HCT116 (cell line): ENCODE results near the gene FGL2. TPM values are rescaled to one million over a fixed set of nuclear protein-coding genes. Genes with fewer than 3 reads are reported as not detected.

ENCODE experiments used
- ATAC-seq: fragments of 200-7000 bp; cut with Tn5 transposase; 2 replicates; pipeline ENCODE4 v1.9.1; 2020; ENCODE audit warnings: mild to moderate bottlenecking, moderate library complexity
- BruUV-seq: library from RNA; stranded (reverse); fragments of 400-500 nt; replicated peaks from 2 replicates; lab custom pipeline; 2021; lab: Mats Ljungman, UMichigan
- CTCF ChIA-PET: fragments of 300-600 bp; sonication (Branson Sonifier 250); formaldehyde crosslinking; loops from one replicate; lab custom pipeline; 2021; ENCODE audit warnings: antibody characterized with exemption; lab: Charles Lee
- POLR2A ChIA-PET: fragments of 300-600, 350-600 bp; sonication (Branson Sonifier 250); formaldehyde crosslinking; loops from one replicate; lab custom pipeline; 2021; ENCODE audit warnings: antibody characterized with exemption; lab: Charles Lee
- RAD21 ChIA-PET, 2 experiments: fragments of 300-600 bp; sonication (Branson Sonifier 250); formaldehyde crosslinking; loops; one replicate each; lab custom pipeline; 2023; ENCODE audit warnings: low total read pairs in 2 of 2; ENCODE audit not compliant: uncharacterized antibody in 2 of 2, unreplicated experiment in 2 of 2, low non-redundant PET in 1 of 2; lab: Charles Lee
- DNase-seq: peaks from one replicate; pipeline ENCODE4 v3.0.0-alpha.2; 2010; ENCODE audit warnings: low read depth, low spot score
- H2AFZ ChIP-seq: fragments of 200-600 bp; shearing (Covaris generic), sonication (generic); 2 replicates; pipeline ENCODE4 v1.6.1; 2017; ENCODE audit warnings: low read depth, mixed run types, mixed read lengths, antibody characterized with exemption, low read length; ENCODE audit not compliant: poor library complexity, severe bottlenecking
- H3K27ac ChIP-seq: 2 replicates; pipeline ENCODE4 v1.5.1; 2012; ENCODE audit warnings: low read depth, low read length
- H3K27me3 ChIP-seq: fragments of 200-600 bp; sonication (generic); 2 replicates; pipeline ENCODE4 v1.6.1; 2016; ENCODE audit warnings: mixed run types, low read length, mixed read lengths; ENCODE audit not compliant: insufficient read depth
- H3K36me3 ChIP-seq, 2 experiments: fragments of 200-500 bp in 1 of 2; fragments of 200-600 bp in 1 of 2; sonication (Bioruptor generic) in 1 of 2; sonication (generic) in 1 of 2; 2 replicates each; pipeline versions ENCODE4 v1.5.1 to v1.6.1; 2014 to 2016; ENCODE audit warnings: low read length in 2 of 2, inconsistent platforms in 1 of 2, mixed read lengths in 1 of 2, mixed run types in 1 of 2; ENCODE audit not compliant: insufficient read depth in 2 of 2, control insufficient read depth in 1 of 2
- H3K4me1 ChIP-seq, 2 experiments: fragments of 200-600 bp in 1 of 2; sonication (generic) in 1 of 2; 2 replicates each; pipeline versions ENCODE4 v1.5.1 to v1.6.1; 2012 to 2017; ENCODE audit warnings: low read length in 2 of 2, inconsistent platforms in 1 of 2, mild to moderate bottlenecking in 1 of 2, mixed read lengths in 1 of 2, mixed run types in 1 of 2, moderate library complexity in 1 of 2; ENCODE audit not compliant: insufficient read depth in 2 of 2, control insufficient read depth in 1 of 2
- H3K4me2 ChIP-seq: fragments of 200-600 bp; sonication (generic); 2 replicates; pipeline ENCODE4 v1.6.1; 2017; ENCODE audit warnings: mixed run types, low read length, mixed read lengths
- H3K4me3 ChIP-seq, 2 experiments: fragments of 200-600 bp in 1 of 2; sonication (generic) in 1 of 2; replicated peaks in 1 of 2; 2 replicates each; pipeline ENCODE4 v1.5.1; 2011 to 2016; ENCODE audit warnings: low read length in 2 of 2, control low read depth in 1 of 2, low read depth in 1 of 2, mild to moderate bottlenecking in 1 of 2, mixed read lengths in 1 of 2, mixed run types in 1 of 2
- H3K79me2 ChIP-seq: fragments of 200-600 bp; sonication (generic); 2 replicates; pipeline ENCODE4 v1.6.1; 2017; ENCODE audit warnings: mild to moderate bottlenecking, mixed run types, low read length, moderate library complexity, mixed read lengths; ENCODE audit not compliant: insufficient read depth
- H3K9ac ChIP-seq: fragments of 200-600 bp; sonication (generic); 2 replicates; pipeline ENCODE4 v1.6.1; 2016; ENCODE audit warnings: low read length, mixed read lengths
- H3K9me2 ChIP-seq: fragments of 200-600 bp; sonication (generic), shearing (Covaris generic); 2 replicates; pipeline ENCODE4 v1.6.1; 2017; ENCODE audit warnings: mixed run types, mild to moderate bottlenecking, moderate library complexity; ENCODE audit not compliant: insufficient read depth
- H3K9me3 ChIP-seq, 2 experiments: fragments of 200-500 bp in 1 of 2; fragments of 200-600 bp in 1 of 2; sonication (Bioruptor generic) in 1 of 2; sonication (generic) in 1 of 2; 2 replicates each; pipeline ENCODE4 v1.6.1; 2014 to 2017; ENCODE audit warnings: low read length in 2 of 2, mixed read lengths in 2 of 2, inconsistent platforms in 1 of 2, low read depth in 1 of 2, mild to moderate bottlenecking in 1 of 2, mixed run types in 1 of 2, moderate library complexity in 1 of 2; ENCODE audit not compliant: control insufficient read depth in 1 of 2, insufficient read depth in 1 of 2
- H4K20me1 ChIP-seq: fragments of 200-600 bp; sonication (generic), shearing (Covaris generic); 2 replicates; pipeline ENCODE4 v1.6.1; 2017; ENCODE audit warnings: mixed run types, mild to moderate bottlenecking, moderate library complexity; ENCODE audit not compliant: insufficient read depth
- CEBPB ChIP-seq: IDR thresholded peaks from 2 replicates; pipeline ENCODE4 v1.6.1; 2012; ENCODE audit warnings: low read depth
- EZH2phosphoT487 ChIP-seq: fragments of 200-600 bp; IDR thresholded peaks from 2 replicates; pipeline ENCODE4 v1.6.1; 2018; ENCODE audit warnings: antibody characterized with exemption, borderline replicate concordance
- JUND ChIP-seq: IDR thresholded peaks from 2 replicates; pipeline ENCODE4 v1.6.1; 2012
- SP1 ChIP-seq: IDR thresholded peaks from 2 replicates; pipeline ENCODE4 v1.6.1; 2012; ENCODE audit warnings: low read depth
- TCF7L2 ChIP-seq: IDR thresholded peaks from 2 replicates; pipeline ENCODE4 v1.7.0; 2011; ENCODE audit warnings: borderline replicate concordance, inconsistent platforms; ENCODE audit not compliant: insufficient read depth, insufficient read length; ENCODE audit errors: extremely low read depth
- ZNF274 ChIP-seq: fragments of 200-500 bp; sonication (Bioruptor generic); IDR thresholded peaks from 2 replicates; pipeline ENCODE4 v1.6.1; 2014; ENCODE audit warnings: mild to moderate bottlenecking, low read depth, low read length, inconsistent platforms
- intact Hi-C: fragments of 100-400 bp; cut with micrococcal nuclease; formaldehyde crosslinking; loops from 2 replicates; pipeline ENCODE4 v1.10.0; 2022
- total RNA-seq: library from RNA; stranded (reverse); gene quantifications from one replicate; pipeline ENCODE4 v1.2.1, GENCODE V29; 2021; ENCODE audit not compliant: unreplicated experiment
- TF ChIP-seq, protein P1 (sequence below): IDR thresholded peaks from 2 replicates; pipeline ENCODE4 v1.6.1; 2012; ENCODE audit warnings: low read depth
- TF ChIP-seq, protein P2 (sequence below): IDR thresholded peaks from 2 replicates; pipeline ENCODE4 v1.6.1; 2011; ENCODE audit warnings: mild to moderate bottlenecking, low read length, moderate library complexity; ENCODE audit not compliant: insufficient replicate concordance; ENCODE audit errors: extremely low read depth
- TF ChIP-seq, protein P3 (sequence below): IDR thresholded peaks from 2 replicates; pipeline ENCODE4 v1.6.1; 2012
- TF ChIP-seq, protein P4 (sequence below): IDR thresholded peaks from 2 replicates; pipeline ENCODE4 v1.6.1; 2012

FGL2 gene
- total RNA-seq, 1 experiment from 2014 or later: not detected

DNA sequence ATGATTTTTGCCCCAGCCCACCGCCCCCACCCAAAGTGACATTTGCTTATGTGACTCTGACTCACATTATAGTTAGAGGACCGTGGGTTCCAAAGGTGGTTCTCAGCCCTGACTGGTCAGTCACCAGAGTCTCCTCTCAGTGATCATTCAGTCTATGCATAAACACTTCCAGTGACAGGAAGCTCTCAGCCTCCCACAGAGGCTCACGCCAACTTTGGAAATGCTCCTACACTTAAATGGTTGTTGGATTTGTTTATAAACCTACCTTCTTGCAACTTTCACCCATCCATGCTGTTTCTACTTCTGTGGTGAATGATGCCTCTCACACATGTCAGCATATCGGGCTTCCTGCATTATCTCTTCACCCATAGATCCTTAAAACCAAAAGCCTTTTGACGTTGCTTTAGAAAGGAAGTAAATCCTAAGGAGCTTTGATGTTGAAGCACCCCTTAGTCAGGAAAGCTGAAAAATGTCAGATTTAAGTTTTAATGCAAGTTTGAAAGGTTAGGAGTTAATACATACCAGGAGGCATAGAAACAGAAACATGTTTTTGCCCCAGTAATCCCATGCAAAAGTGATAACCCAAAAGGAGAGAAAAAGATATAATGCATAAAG lies 46.5 kb upstream of the FGL2 start:
- ChIA-PET POLR2A (no interaction called here), CTCF (interaction anchor here (1.5 to 2.5 kb wide), 6 partner anchors 8 to 124 kb away, joined by 5 to 20 read pairs (median 9); partner anchors contain the start of gene CCDC146), RAD21 (no interaction called here)
- no peaks in the 10 kb centered on the region for H3K27me3 ChIP-seq
- H3K9me2 ChIP-seq: no peaks in the 10 kb centered on the region
- no peaks in the 10 kb centered on the region for H4K20me1 ChIP-seq
- no peak overlapping the region for H2AFZ ChIP-seq
- BruUV-seq: no TSS peak
- no peaks in the 10 kb centered on the region for H3K4me1 ChIP-seq
- H3K27ac ChIP-seq: no peak overlapping the region
- no peak overlapping the region for H3K4me3 ChIP-seq
- no peaks in the 10 kb centered on the region for H3K79me2 ChIP-seq
- no peak overlapping the region for H3K9ac ChIP-seq
- intact Hi-C loops: loop anchor here (5.0 kb wide), 2 partner anchors 86 to 119 kb away; no protein-coding TSS in a partner anchor
- no peak overlapping the region for H3K4me2 ChIP-seq
- 0 out of 4 replicates have a peak, but pooled peaks cover 0 to 2% of the 10 kb centered on the region in 2 experiments for H3K36me3 ChIP-seq
- H3K9me3 ChIP-seq: no peaks in the 10 kb centered on the region
- DNase-seq (no peak), ATAC-seq (no peak)
- TF ChIP-seq ZNF274 (no peak), TCF7L2 (no peak), JUND (no peak), CEBPB (no peak), EZH2phosphoT487 (no peak), SP1 (no peak)
- TF ChIP-seq, protein P1, sequence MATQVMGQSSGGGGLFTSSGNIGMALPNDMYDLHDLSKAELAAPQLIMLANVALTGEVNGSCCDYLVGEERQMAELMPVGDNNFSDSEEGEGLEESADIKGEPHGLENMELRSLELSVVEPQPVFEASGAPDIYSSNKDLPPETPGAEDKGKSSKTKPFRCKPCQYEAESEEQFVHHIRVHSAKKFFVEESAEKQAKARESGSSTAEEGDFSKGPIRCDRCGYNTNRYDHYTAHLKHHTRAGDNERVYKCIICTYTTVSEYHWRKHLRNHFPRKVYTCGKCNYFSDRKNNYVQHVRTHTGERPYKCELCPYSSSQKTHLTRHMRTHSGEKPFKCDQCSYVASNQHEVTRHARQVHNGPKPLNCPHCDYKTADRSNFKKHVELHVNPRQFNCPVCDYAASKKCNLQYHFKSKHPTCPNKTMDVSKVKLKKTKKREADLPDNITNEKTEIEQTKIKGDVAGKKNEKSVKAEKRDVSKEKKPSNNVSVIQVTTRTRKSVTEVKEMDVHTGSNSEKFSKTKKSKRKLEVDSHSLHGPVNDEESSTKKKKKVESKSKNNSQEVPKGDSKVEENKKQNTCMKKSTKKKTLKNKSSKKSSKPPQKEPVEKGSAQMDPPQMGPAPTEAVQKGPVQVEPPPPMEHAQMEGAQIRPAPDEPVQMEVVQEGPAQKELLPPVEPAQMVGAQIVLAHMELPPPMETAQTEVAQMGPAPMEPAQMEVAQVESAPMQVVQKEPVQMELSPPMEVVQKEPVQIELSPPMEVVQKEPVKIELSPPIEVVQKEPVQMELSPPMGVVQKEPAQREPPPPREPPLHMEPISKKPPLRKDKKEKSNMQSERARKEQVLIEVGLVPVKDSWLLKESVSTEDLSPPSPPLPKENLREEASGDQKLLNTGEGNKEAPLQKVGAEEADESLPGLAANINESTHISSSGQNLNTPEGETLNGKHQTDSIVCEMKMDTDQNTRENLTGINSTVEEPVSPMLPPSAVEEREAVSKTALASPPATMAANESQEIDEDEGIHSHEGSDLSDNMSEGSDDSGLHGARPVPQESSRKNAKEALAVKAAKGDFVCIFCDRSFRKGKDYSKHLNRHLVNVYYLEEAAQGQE: no peak
- TF ChIP-seq, protein P2, sequence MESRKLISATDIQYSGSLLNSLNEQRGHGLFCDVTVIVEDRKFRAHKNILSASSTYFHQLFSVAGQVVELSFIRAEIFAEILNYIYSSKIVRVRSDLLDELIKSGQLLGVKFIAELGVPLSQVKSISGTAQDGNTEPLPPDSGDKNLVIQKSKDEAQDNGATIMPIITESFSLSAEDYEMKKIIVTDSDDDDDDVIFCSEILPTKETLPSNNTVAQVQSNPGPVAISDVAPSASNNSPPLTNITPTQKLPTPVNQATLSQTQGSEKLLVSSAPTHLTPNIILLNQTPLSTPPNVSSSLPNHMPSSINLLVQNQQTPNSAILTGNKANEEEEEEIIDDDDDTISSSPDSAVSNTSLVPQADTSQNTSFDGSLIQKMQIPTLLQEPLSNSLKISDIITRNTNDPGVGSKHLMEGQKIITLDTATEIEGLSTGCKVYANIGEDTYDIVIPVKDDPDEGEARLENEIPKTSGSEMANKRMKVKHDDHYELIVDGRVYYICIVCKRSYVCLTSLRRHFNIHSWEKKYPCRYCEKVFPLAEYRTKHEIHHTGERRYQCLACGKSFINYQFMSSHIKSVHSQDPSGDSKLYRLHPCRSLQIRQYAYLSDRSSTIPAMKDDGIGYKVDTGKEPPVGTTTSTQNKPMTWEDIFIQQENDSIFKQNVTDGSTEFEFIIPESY: no peak
- TF ChIP-seq, protein P3, sequence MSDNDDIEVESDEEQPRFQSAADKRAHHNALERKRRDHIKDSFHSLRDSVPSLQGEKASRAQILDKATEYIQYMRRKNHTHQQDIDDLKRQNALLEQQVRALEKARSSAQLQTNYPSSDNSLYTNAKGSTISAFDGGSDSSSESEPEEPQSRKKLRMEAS: no peak
- TF ChIP-seq, protein P4, sequence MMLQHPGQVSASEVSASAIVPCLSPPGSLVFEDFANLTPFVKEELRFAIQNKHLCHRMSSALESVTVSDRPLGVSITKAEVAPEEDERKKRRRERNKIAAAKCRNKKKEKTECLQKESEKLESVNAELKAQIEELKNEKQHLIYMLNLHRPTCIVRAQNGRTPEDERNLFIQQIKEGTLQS: no peak
